AG04449 (cell line): ENCODE results near the gene BCKDHB.

Experiments used
- CTCF ChIA-PET: fragments of 350-600 bp; formaldehyde crosslinking; extraction: SDS; loops from one replicate; lab custom pipeline; 2021; ENCODE audit warnings: antibody characterized with exemption; lab: Yijun Ruan, JAX
- POLR2A ChIA-PET: fragments of 400-600, 350-600 bp; formaldehyde crosslinking; extraction: SDS; loops from one replicate; lab custom pipeline; 2020; ENCODE audit warnings: antibody characterized with exemption, inconsistent platforms; lab: Yijun Ruan, JAX
- DNase-seq: peaks from one replicate; pipeline ENCODE4 v3.0.0-alpha.2; 2010; ENCODE audit warnings: low read depth, low spot score
- H3K4me3 ChIP-seq: 2 replicates; pipeline ENCODE4 v1.5.1; 2011; ENCODE audit warnings: low read depth, mild to moderate bottlenecking, control low read depth, low read length
- TF ChIP-seq, protein P1 (sequence below): IDR thresholded peaks from one replicate; pipeline ENCODE4 v1.5.1; 2011; ENCODE audit warnings: mild to moderate bottlenecking, moderate library complexity, low read length, control low read depth, inconsistent platforms; ENCODE audit not compliant: insufficient read depth; ENCODE audit errors: missing control alignments

Gene BCKDHB

DNA sequence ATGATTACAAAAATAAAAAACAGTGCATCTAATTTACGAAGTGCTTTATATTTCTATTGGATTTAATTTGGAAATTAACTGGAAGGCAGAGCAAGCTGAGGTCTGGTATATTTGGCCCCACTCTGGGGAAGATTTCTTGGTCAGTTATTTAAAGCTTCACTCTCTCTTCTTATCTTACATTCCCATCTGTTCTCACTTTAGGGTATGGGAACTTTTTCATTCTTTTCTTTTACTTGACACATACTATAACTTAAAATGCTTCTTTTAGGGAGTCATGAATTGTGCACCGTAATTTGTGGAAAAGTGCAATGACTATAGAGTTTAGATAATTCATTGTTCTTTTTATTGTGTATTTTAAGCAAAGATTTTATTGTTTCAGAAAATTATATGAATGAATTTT is 170.4 kb downstream of the BCKDHB start:
- no peak overlapping the region for H3K4me3 ChIP-seq
- CTCF ChIA-PET, result interaction anchor here (2.2 kb wide), 1 partner anchor 10 kb away, joined by 7 read pairs; no protein-coding TSS in a partner anchor
- POLR2A ChIA-PET, result no interaction called here
- TF ChIP-seq, protein P1, sequence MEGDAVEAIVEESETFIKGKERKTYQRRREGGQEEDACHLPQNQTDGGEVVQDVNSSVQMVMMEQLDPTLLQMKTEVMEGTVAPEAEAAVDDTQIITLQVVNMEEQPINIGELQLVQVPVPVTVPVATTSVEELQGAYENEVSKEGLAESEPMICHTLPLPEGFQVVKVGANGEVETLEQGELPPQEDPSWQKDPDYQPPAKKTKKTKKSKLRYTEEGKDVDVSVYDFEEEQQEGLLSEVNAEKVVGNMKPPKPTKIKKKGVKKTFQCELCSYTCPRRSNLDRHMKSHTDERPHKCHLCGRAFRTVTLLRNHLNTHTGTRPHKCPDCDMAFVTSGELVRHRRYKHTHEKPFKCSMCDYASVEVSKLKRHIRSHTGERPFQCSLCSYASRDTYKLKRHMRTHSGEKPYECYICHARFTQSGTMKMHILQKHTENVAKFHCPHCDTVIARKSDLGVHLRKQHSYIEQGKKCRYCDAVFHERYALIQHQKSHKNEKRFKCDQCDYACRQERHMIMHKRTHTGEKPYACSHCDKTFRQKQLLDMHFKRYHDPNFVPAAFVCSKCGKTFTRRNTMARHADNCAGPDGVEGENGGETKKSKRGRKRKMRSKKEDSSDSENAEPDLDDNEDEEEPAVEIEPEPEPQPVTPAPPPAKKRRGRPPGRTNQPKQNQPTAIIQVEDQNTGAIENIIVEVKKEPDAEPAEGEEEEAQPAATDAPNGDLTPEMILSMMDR, result no peak
- no peak for DNase-seq

DNA sequence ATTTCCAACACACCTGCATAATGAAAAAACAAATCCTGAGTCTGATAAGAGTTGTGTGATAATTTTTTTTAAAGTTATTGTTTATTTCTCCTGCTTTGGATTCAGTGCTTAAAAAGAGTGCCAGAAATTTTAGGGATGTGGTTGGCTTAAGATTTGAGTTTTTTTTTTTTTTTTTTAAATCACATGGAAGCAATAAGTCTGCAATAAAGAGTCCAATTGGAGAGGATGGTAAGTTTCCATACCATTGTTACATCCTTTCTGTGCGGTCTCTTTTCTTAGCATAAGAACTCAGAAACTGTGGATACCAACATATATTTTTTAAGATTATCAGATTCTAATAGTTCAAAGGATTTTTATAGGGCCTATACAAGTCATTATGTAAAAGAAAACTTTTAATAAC is 171.0 kb downstream of the BCKDHB start:
- CTCF ChIA-PET, result interaction anchor here (2.2 kb wide), 1 partner anchor 11 kb away, joined by 7 read pairs; no protein-coding TSS in a partner anchor
- TF ChIP-seq, protein P1, result no peak
- H3K4me3 ChIP-seq, result no peak overlapping the region
- POLR2A ChIA-PET, result no interaction called here
- no peak for DNase-seq

DNA sequence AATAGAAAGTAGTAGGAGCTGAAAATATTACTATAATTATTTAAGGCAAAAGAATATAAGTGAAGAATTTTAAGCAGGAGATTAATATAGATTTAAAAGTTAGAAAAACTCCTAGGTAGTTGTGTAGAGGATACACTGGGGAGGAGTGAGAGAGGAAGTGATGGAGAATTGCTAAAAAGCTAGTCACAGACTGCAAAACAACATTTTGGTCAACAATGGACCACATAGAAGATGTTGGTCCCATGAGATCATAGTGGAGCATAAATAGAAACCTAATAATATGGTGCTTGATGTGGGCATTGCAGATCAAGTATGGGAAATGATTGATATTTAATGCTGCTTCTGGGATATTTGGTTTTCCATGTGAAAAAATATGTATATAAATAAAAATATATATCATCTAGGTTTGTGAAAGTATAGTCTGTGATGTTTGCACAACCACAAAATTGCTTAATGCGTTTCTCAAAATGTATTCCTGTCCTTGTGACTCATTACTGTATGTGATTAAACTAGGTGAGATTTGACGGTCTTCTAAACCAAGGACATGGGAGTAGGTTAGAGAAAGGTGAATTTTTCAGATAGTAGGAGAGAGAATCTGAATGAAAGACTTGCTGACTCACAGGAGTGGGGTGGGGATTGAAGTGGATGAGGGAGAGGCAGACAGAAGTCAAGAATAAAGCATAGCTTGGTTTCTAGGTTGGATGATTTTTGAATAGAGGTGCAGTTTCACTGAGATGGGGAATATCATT is 174.0 kb downstream of the BCKDHB start:
- CTCF ChIA-PET, result no interaction called here
- no peak overlapping the region for H3K4me3 ChIP-seq
- POLR2A ChIA-PET, result no interaction called here
- no peak for DNase-seq
- TF ChIP-seq, protein P1, result no peak

- ChIA-PET CTCF (no interaction called here), POLR2A (no interaction called here)
- H3K4me3 ChIP-seq, result no peak overlapping the region
- DNase-seq, result no peak
- TF ChIP-seq, protein P1, result no peak
These were observed 176.6 kb downstream of the BCKDHB start for GRCh38 chr6:80282913-80283554.

- POLR2A ChIA-PET, result no interaction called here
- no peak overlapping the region for H3K4me3 ChIP-seq
- CTCF ChIA-PET, result no interaction called here
- TF ChIP-seq, protein P1, result no peak
- no peak for DNase-seq
These were observed 180.6 kb downstream of the BCKDHB start for GRCh38 chr6:80287112-80287511.

DNA sequence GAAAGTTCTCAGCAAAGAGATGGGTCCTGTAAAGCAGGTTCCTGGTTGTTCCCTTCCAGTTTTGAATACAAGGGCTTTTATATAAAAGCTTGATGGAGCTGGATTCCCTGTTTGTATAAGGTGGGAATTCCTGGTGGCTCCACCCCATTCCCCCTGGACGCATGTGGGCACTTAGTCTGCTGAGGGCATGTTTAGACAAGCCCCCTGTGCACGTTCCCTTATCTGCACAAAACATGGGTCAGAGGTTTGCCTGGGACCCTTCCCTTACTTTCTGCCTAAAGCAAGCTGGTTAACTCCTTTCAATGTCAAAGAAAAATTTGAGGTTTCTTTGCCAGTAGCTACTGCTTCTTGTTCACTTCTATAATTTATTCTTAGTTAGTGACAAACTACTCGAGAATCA is 181.1 kb downstream of the BCKDHB start:
- ChIA-PET CTCF (no interaction called here), POLR2A (no interaction called here)
- no peak for DNase-seq
- H3K4me3 ChIP-seq, result no peak overlapping the region
- TF ChIP-seq, protein P1, result no peak
